K562 (cell line): Measurements from ENCODE around the gene CBY2. TPM values are rescaled to one million over a fixed set of nuclear protein-coding genes. Genes with fewer than 3 reads are reported as not detected.
A peak's percentile ranks its signal among the peaks of the same experiment; 100 is the strongest.

Experiments used
- ATAC-seq: fragments of 200-7000 bp; cut with Tn5 transposase; 3 replicates; pipeline ENCODE4 v1.9.1; 2020; ENCODE audit warnings: moderate library complexity
- BruUV-seq: library from RNA; stranded (reverse); fragments of 400-500 nt; replicated peaks from 2 replicates; lab custom pipeline; 2021; lab: Mats Ljungman, UMichigan
- CTCF ChIA-PET: fragments of 300-600 bp; formaldehyde crosslinking; extraction: SDS; loops from one replicate; lab custom pipeline; 2021; ENCODE audit warnings: low intra/inter-chr PET ratio; lab: Yijun Ruan, JAX
- POLR2A ChIA-PET: fragments of 300-600, 350-650 bp; sonication (Branson Sonifier 250); formaldehyde crosslinking; extraction: SDS; loops from one replicate; lab custom pipeline; 2021; ENCODE audit warnings: antibody characterized with exemption, inconsistent platforms; lab: Yijun Ruan, JAX
- DNase-seq, 4 experiments: peaks; one replicate each; pipeline versions ENCODE4 v3.0.0 to v3.0.0-alpha.2; 2011 to 2018; ENCODE audit warnings: low spot score in 3 of 4, mixed read lengths in 3 of 4; ENCODE audit errors: extremely low read depth in 1 of 4
- FAIRE-seq: peaks from 2 replicates; lab custom pipeline; 2011; peaks lifted over from hg19 to GRCh38; lab: Jason Lieb, UNC
- H2AFZ ChIP-seq: 2 replicates; pipeline ENCODE4 v1.6.0; 2011; ENCODE audit warnings: low read depth, low read length, control low read depth, inconsistent platforms
- H3K27ac ChIP-seq: fragments of 200-600 bp; 3 replicates; pipeline ENCODE4 v1.8.0; 2011; ENCODE audit warnings: low read depth, mild to moderate bottlenecking, control low read depth, inconsistent platforms, low read length, moderate library complexity, mixed read lengths; ENCODE audit errors: extremely low read depth
- H3K27me3 ChIP-seq, 2 experiments: fragments of 300-600 bp in 1 of 2; 2 replicates in 1 of 2; 3 replicates in 1 of 2; pipeline versions ENCODE4 v1.6.0 to v1.8.0; 2011; ENCODE audit warnings: inconsistent platforms in 2 of 2, low read length in 2 of 2, mild to moderate bottlenecking in 1 of 2, mixed read lengths in 1 of 2, moderate library complexity in 1 of 2; ENCODE audit not compliant: control insufficient read depth in 2 of 2, insufficient read depth in 2 of 2
- H3K36me3 ChIP-seq: fragments of 300-600 bp; 3 replicates; pipeline ENCODE4 v1.8.0; 2011; ENCODE audit warnings: mild to moderate bottlenecking, low read length, inconsistent platforms; ENCODE audit not compliant: control insufficient read depth, insufficient read depth
- H3K4me1 ChIP-seq, 2 experiments: fragments of 200-600 bp in 1 of 2; replicated peaks in 1 of 2; 2 replicates in 1 of 2; 3 replicates in 1 of 2; pipeline versions ENCODE4 v1.5.1 to v1.8.0; 2011; ENCODE audit warnings: inconsistent platforms in 2 of 2, low read length in 2 of 2, mild to moderate bottlenecking in 1 of 2, mixed read lengths in 1 of 2, moderate library complexity in 1 of 2; ENCODE audit not compliant: control insufficient read depth in 2 of 2, insufficient read depth in 2 of 2
- H3K4me2 ChIP-seq: 2 replicates; pipeline ENCODE4 v1.6.1; 2011; ENCODE audit warnings: low read length, control low read depth, inconsistent platforms, mixed read lengths; ENCODE audit not compliant: insufficient read depth
- H3K4me3 ChIP-seq: fragments of 200-600 bp; sonication (generic), shearing (Covaris generic); 2 replicates; pipeline ENCODE4 v1.5.1; 2016; ENCODE audit warnings: control low read depth, inconsistent platforms
- H3K79me2 ChIP-seq: fragments of 200-600 bp; 3 replicates; pipeline ENCODE4 v1.8.0; 2011; ENCODE audit warnings: low read length, inconsistent platforms; ENCODE audit not compliant: control insufficient read depth, insufficient read depth
- H3K9ac ChIP-seq, 2 experiments: 2 replicates each; pipeline versions ENCODE4 v1.6.0 to v1.6.1; 2011; ENCODE audit warnings: low read depth in 2 of 2, low read length in 2 of 2, control low read depth in 1 of 2, inconsistent platforms in 1 of 2, mild to moderate bottlenecking in 1 of 2, mixed read lengths in 1 of 2; ENCODE audit not compliant: insufficient read depth in 1 of 2
- H3K9me1 ChIP-seq: one replicate; pipeline ENCODE4 v1.6.0; 2011; ENCODE audit warnings: inconsistent platforms, mild to moderate bottlenecking, low read length, moderate library complexity; ENCODE audit not compliant: control insufficient read depth, insufficient read depth
- H3K9me3 ChIP-seq: replicated peaks from 2 replicates; pipeline ENCODE4 v1.5.1; 2011; ENCODE audit warnings: low read depth, low read length, inconsistent platforms; ENCODE audit not compliant: control insufficient read depth, insufficient read depth
- H4K20me1 ChIP-seq: replicated peaks from 2 replicates; pipeline ENCODE4 v1.6.1; 2011; ENCODE audit warnings: low read length, inconsistent platforms, mixed read lengths; ENCODE audit not compliant: control insufficient read depth, insufficient read depth
- CEBPB ChIP-seq: fragments of 450-650 bp; IDR thresholded peaks from 2 replicates; pipeline ENCODE4 v1.6.1; 2016; ENCODE audit warnings: missing genetic modification characterization, missing compliant biosample characterization
- CEBPG ChIP-seq, 3 experiments: fragments of 200-800 bp in 1 of 3; sonication (Bioruptor generic) in 1 of 3; sonication (generic) in 1 of 3; formaldehyde crosslinking in 1 of 3; IDR thresholded peaks in 2 of 3; conservative IDR thresholded peaks in 1 of 3; 2 replicates each; pipeline versions ENCODE4 v1.6.1 to v1.8.0; 2016 to 2022; ENCODE audit warnings: missing compliant biosample characterization in 2 of 3, missing genetic modification characterization in 2 of 3, mild to moderate bottlenecking in 1 of 3, missing genetic modification reagents in 1 of 3
- NCOR1 ChIP-seq: fragments of 450-650 bp; IDR thresholded peaks from 2 replicates; pipeline ENCODE4 v1.6.1; 2016; ENCODE audit warnings: mild to moderate bottlenecking, moderate library complexity
- ZNF274 ChIP-seq: IDR thresholded peaks from 2 replicates; pipeline ENCODE4 v1.6.1; 2011; ENCODE audit warnings: low read depth, mild to moderate bottlenecking, low read length, moderate library complexity, borderline replicate concordance
- WGBS: fragments of 100-300 bp; shearing (Covaris generic); methylation state at CpG from one replicate; pipeline ENCODE4 v1.1.6; 2016; ENCODE audit warnings: low coverage, mixed read lengths; ENCODE audit not compliant: insufficient coverage; ENCODE audit errors: missing lambda C conversion rate; 5-methylcytosine and 5-hydroxymethylcytosine counted together
- in situ Hi-C: fragments of 300-500 bp; cut with MboI; formaldehyde crosslinking; loops from 4 replicates; pipeline ENCODE4 v1.15.0; 2018; ENCODE audit warnings: inconsistent platforms, mixed read lengths
- intact Hi-C: fragments of 100-400 bp; cut with micrococcal nuclease; formaldehyde crosslinking; loops from 2 replicates; pipeline ENCODE4 v1.14.2; 2022
- polyA plus RNA-seq, 8 experiments: library from polyadenylated mRNA; depleted of rRNA in 4 of 8; stranded (reverse) in 5 of 8; unstranded in 3 of 8; fragments of >200 nt; fragmentation: Nextera tagmentation in 2 of 8; fragmentation: Illumina TruSeq in 1 of 8; extraction: Ambion mirVana in 2 of 8; extraction: Trizol in 1 of 8; gene quantifications; 2 replicates each; pipeline versions ENCODE4 v1.2.1 to v1.2.3, GENCODE V29; 2011 to 2014; ENCODE audit warnings: inconsistent platforms in 1 of 8, missing spikeins in 1 of 8
- total RNA-seq, 7 experiments: library from RNA; depleted of rRNA in 6 of 7; stranded (reverse); fragments of >200 nt in 6 of 7; fragmentation: Illumina TruSeq in 2 of 7; extraction: Trizol in 2 of 7; gene quantifications; 2 replicates each; pipeline versions ENCODE4 v1.2.1 to v1.2.3, GENCODE V29; 2011 to 2021; ENCODE audit warnings: low replicate concordance in 1 of 7
- TF ChIP-seq, protein P1 (sequence below): sonication (generic); formaldehyde crosslinking; IDR thresholded peaks from 2 replicates; pipeline ENCODE4 v1.8.0; 2023; ENCODE audit warnings: mild to moderate bottlenecking, missing genetic modification reagents

The CBY2 gene
- total and polyA plus RNA-seq, 9 of the 15 experiments (the other 6 are each of a cell fraction or from before 2014, with no cell fraction given), result 0.09 TPM; not detected in 8

DNA sequence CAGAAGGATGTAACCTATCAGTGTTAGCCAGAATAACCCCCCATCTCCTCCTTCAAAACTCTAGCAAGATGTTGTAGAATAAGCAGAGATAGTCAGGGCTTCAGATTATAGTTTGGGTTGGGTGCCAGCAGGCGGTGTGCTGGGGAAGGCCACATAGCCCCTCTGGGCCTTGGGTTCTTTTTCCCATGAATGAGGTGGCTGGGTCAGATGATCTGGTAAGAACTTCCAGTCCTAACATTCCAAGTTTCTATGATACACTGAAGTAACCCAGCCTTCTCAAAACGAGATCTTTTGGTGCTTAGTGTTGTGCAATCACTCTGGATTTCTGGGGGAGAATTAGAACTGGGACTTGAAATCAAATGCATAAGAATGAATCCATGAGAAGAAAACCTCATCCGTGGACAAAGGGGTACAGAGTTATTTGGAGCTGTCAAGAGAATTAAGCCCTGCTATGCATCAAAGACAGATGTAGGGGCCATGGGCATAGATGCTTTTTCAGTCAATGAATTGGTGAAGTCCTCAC lies 810 bp downstream of the CBY2 start:
- FAIRE-seq, result no peak
- 0% methylated on average over 3 of the region's 3 CpGs for WGBS

More for the DNA sequence above, 810 bp downstream of the CBY2 start:
- Histone ChIP-seq H3K9ac (no peak overlapping the region), H3K4me3 (no peak overlapping the region), H3K9me3 (no peaks in the 10 kb centered on the region), H4K20me1 (no peaks in the 10 kb centered on the region), H3K4me1 (no peaks in the 10 kb centered on the region), H3K9me1 (no peaks in the 10 kb centered on the region), H3K36me3 (no peaks in the 10 kb centered on the region), H2AFZ (no peak overlapping the region), H3K27me3 (peaks cover 0 to 6% of the 10 kb centered on the region in 2 experiments; a peak in 1 of 5 replicates), H3K4me2 (no peak overlapping the region), H3K79me2 (no peaks in the 10 kb centered on the region), H3K27ac (no peak overlapping the region)
- CTCF ChIA-PET, result no interaction called here
- intact Hi-C loops, result no loop called here
- DNase-seq (no peak), ATAC-seq (no peak)
- TF ChIP-seq ZNF274, result no peak
- TF ChIP-seq CEBPB, result peak; percentile 45
- TF ChIP-seq, protein P1, sequence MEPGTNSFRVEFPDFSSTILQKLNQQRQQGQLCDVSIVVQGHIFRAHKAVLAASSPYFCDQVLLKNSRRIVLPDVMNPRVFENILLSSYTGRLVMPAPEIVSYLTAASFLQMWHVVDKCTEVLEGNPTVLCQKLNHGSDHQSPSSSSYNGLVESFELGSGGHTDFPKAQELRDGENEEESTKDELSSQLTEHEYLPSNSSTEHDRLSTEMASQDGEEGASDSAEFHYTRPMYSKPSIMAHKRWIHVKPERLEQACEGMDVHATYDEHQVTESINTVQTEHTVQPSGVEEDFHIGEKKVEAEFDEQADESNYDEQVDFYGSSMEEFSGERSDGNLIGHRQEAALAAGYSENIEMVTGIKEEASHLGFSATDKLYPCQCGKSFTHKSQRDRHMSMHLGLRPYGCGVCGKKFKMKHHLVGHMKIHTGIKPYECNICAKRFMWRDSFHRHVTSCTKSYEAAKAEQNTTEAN (CRISPR knock-in tag), result no peak
- TF ChIP-seq NCOR1, result no peak
- no peak for TF ChIP-seq CEBPG (CRISPR knock-in tag; IDR thresholded peaks at IDR 0.05)
- 0 out of 4 replicates have a peak, but pooled peaks of 1 of the 2 experiments have one; percentile 15 for TF ChIP-seq CEBPG (tag; conservative IDR thresholded peaks at IDR 0.05 in 1 of 2, IDR thresholded peaks at IDR 0.05 in 1 of 2)
- POLR2A ChIA-PET, result no interaction called here
- no TSS peak for BruUV-seq
- in situ Hi-C loops, result loop anchor here (25.0 kb wide), 1 partner anchor 341 kb away; no protein-coding TSS in a partner anchor
